Sigmoid colon (tissue), 4 donors: ENCODE results near the gene FAS.

ENCODE experiments used
- CTCF ChIP-seq, 4 experiments: fragments of 450-650 bp in 3 of 4; fragments of 200-600 bp in 1 of 4; IDR thresholded peaks; one replicate each; pipeline ENCODE4 v1.5.1; 2016 to 2019; ENCODE audit warnings: antibody characterized with exemption in 4 of 4, mild to moderate bottlenecking in 3 of 4, moderate library complexity in 2 of 4
- POLR2A ChIP-seq, 2 donors: fragments of 450-650 bp; IDR thresholded peaks; one replicate each; pipeline ENCODE4 v1.6.1; 2016; ENCODE audit warnings: antibody characterized with exemption in 2 of 2, mild to moderate bottlenecking in 2 of 2, moderate library complexity in 2 of 2
- POLR2AphosphoS5 ChIP-seq, 4 donors: sonication (generic); formaldehyde crosslinking; IDR thresholded peaks; one replicate each; pipeline ENCODE4 v1.6.1; 2017; ENCODE audit warnings: antibody characterized with exemption in 4 of 4

DNA sequence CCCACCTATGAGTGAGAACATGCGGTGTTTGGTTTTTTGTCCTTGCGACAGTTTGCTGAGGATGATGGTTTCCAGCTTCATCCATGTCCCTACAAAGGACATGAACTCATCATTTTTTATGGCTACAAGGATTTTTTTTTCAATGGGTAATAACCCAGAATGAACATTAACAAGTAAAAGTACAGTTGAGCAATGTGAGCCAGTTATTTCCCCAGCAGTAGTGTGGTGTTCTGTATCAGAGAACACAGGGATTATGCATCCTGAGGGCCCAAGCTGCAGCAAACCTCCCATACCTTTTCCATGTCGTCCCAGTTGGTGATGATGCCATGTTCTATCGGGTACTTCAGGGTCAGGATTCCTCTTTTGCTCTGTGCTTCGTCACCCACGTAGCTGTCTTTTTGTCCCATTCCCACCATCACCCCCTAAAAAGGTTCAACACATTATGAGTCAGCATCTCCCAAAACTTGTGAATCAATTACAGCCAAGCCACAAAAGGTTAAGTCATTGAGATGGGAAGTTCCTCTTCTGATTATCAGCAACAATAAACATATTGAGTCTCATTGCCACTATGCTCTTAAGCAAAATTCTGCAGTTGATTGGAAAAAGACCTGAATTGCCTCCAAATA is 43.5 kb upstream of the FAS start:
- TF ChIP-seq CTCF (IDR thresholded peaks at IDR 0.05) (no peak), POLR2AphosphoS5 (IDR thresholded peaks at IDR 0.05) (peak in 3 of 4 donors; percentile 38 to 66 (median 51)), POLR2A (IDR thresholded peaks at IDR 0.05) (no peak)
